MM.1S (cell line): ENCODE data around the gene GPR89B.
"Not testable (repeated sequence)": the region's sequence is repeated elsewhere in the genome, so short reads cannot be mapped to it uniquely, and the experiment has no call there.

Source experiments
- DNase-seq: peaks from one replicate; pipeline ENCODE4 v3.0.0-alpha.2; 2015
- H2AFZ ChIP-seq: fragments of 300-600 bp; sonication (generic); 2 replicates; pipeline ENCODE4 v1.6.0; 2016; ENCODE audit warnings: antibody characterized with exemption, low read length
- H3F3A ChIP-seq: fragments of 300-600 bp; sonication (generic); 2 replicates; pipeline ENCODE4 v1.6.1; 2016; ENCODE audit warnings: mild to moderate bottlenecking, antibody characterized with exemption, low read length, moderate library complexity, mixed read lengths; ENCODE audit not compliant: insufficient read depth
- H3K27ac ChIP-seq: fragments of 300-600 bp; sonication (generic); 2 replicates; pipeline ENCODE4 v1.5.1; 2016; ENCODE audit warnings: mild to moderate bottlenecking, low read length
- H3K27me3 ChIP-seq: fragments of 300-600 bp; sonication (generic); replicated peaks from 2 replicates; pipeline ENCODE4 v1.6.0; 2016; ENCODE audit warnings: low read length; ENCODE audit not compliant: insufficient read depth
- H3K36me3 ChIP-seq: fragments of 300-600 bp; sonication (generic); replicated peaks from 2 replicates; pipeline ENCODE4 v1.6.1; 2016; ENCODE audit warnings: mild to moderate bottlenecking, low read length, mixed read lengths; ENCODE audit not compliant: insufficient read depth
- H3K4me1 ChIP-seq: fragments of 300-600 bp; sonication (generic); 2 replicates; pipeline ENCODE4 v1.6.1; 2016; ENCODE audit warnings: low read length, mixed read lengths
- H3K4me2 ChIP-seq: fragments of 300-600 bp; sonication (generic); 2 replicates; pipeline ENCODE4 v1.6.0; 2016; ENCODE audit warnings: low read depth, low read length
- H3K4me3 ChIP-seq: fragments of 300-600 bp; sonication (generic); 2 replicates; pipeline ENCODE4 v1.5.1; 2016; ENCODE audit warnings: low read length, mixed read lengths
- H3K79me2 ChIP-seq: fragments of 300-600 bp; sonication (generic); 2 replicates; pipeline ENCODE4 v1.6.1; 2016; ENCODE audit warnings: mixed run types, low read length, mixed read lengths
- H3K9ac ChIP-seq: fragments of 300-600 bp; sonication (generic); 2 replicates; pipeline ENCODE4 v1.6.1; 2016; ENCODE audit warnings: low read length, mixed read lengths
- H3K9me2 ChIP-seq: fragments of 300-600 bp; sonication (generic); replicated peaks from 2 replicates; pipeline ENCODE4 v1.6.1; 2016; ENCODE audit warnings: mild to moderate bottlenecking, low read length, mixed read lengths; ENCODE audit not compliant: insufficient read depth
- H3K9me3 ChIP-seq: fragments of 300-600 bp; sonication (generic); replicated peaks from 2 replicates; pipeline ENCODE4 v1.6.1; 2016; ENCODE audit warnings: mild to moderate bottlenecking, low read length, mixed read lengths; ENCODE audit not compliant: insufficient read depth
- H4K20me1 ChIP-seq: fragments of 300-600 bp; sonication (generic); 2 replicates; pipeline ENCODE4 v1.6.1; 2016; ENCODE audit warnings: mild to moderate bottlenecking, low read length, moderate library complexity, mixed read lengths; ENCODE audit not compliant: insufficient read depth
- EZH2 ChIP-seq: fragments of 300-600 bp; sonication (generic); optimal IDR thresholded peaks from 2 replicates; pipeline ENCODE3; 2017; ENCODE audit warnings: low read depth, mild to moderate bottlenecking, antibody characterized with exemption, low read length, mixed read lengths
- EZH2phosphoT487 ChIP-seq: fragments of 300-600 bp; sonication (generic); IDR thresholded peaks from 2 replicates; pipeline ENCODE4 v1.6.1; 2018; ENCODE audit warnings: antibody characterized with exemption, low read length
- TF ChIP-seq, protein P1 (sequence below): fragments of 300-600 bp; sonication (generic); IDR thresholded peaks from 2 replicates; pipeline ENCODE4 v1.5.1; 2016; ENCODE audit warnings: antibody characterized with exemption, low read length, mixed read lengths

The GPR89B gene

DNA sequence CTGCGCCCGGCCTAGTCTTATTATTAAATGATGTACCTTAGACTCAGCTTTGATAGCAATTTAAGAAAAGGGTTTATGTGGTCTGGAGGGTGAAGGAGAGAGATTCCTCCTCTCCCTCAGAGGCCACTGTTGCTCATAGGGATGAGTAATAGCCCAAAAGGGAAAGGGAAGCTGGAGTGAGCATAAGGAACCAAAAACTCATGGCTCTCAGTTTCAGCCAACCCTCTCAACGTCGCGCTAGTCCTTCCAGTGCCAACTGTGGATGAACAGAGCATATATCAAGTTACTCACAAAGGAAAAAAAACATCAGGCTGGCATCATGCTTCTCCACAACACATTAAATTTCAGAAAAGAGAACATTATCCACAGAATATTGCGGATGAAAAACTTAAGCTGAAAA lies 8.3 kb upstream of the GPR89B start:
- H3F3A ChIP-seq = no peaks in the 10 kb centered on the region
- no peak overlapping the region for H3K27ac ChIP-seq
- no peaks in the 10 kb centered on the region for H3K4me1 ChIP-seq
- no peak for DNase-seq
- no peaks in the 10 kb centered on the region for H3K9me3 ChIP-seq
- TF ChIP-seq, protein P1, sequence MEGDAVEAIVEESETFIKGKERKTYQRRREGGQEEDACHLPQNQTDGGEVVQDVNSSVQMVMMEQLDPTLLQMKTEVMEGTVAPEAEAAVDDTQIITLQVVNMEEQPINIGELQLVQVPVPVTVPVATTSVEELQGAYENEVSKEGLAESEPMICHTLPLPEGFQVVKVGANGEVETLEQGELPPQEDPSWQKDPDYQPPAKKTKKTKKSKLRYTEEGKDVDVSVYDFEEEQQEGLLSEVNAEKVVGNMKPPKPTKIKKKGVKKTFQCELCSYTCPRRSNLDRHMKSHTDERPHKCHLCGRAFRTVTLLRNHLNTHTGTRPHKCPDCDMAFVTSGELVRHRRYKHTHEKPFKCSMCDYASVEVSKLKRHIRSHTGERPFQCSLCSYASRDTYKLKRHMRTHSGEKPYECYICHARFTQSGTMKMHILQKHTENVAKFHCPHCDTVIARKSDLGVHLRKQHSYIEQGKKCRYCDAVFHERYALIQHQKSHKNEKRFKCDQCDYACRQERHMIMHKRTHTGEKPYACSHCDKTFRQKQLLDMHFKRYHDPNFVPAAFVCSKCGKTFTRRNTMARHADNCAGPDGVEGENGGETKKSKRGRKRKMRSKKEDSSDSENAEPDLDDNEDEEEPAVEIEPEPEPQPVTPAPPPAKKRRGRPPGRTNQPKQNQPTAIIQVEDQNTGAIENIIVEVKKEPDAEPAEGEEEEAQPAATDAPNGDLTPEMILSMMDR = no peak
- no peak for TF ChIP-seq EZH2phosphoT487
- TF ChIP-seq EZH2 = no peak
- no peak overlapping the region for H3K9ac ChIP-seq
- H3K79me2 ChIP-seq = no peaks in the 10 kb centered on the region
- H3K27me3 ChIP-seq = no peaks in the 10 kb centered on the region
- no peaks in the 10 kb centered on the region for H3K36me3 ChIP-seq
- no peak overlapping the region for H2AFZ ChIP-seq
- H3K9me2 ChIP-seq = no peaks in the 10 kb centered on the region
- H3K4me2 ChIP-seq = no peak overlapping the region
- H3K4me3 ChIP-seq = no peak overlapping the region
- no peaks in the 10 kb centered on the region for H4K20me1 ChIP-seq

DNA sequence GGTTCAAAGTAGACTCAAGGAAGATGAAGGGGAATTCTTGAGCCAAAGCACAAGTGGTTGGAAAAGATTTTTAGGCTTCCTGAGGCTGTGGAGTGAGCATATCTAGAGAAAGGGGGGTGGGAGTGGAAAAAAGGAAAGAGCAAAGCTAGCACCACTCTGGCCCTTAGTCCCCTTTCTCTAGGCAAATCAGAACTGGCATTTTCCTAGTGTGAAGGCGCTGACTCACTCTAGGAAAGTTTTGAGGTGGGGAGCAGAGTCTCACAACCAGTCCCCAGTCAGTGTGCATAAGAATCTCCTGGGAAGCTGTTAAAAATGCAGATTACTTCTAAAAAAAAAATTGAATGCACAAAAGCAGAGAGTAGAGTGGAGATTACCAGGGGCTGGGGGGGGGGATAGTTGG lies 3.4 kb upstream of the GPR89B start:
- Histone ChIP-seq H3K9me3 (no peaks in the 10 kb centered on the region), H3F3A (no peaks in the 10 kb centered on the region), H3K27ac (no peak overlapping the region), H3K4me1 (no peaks in the 10 kb centered on the region), H3K9me2 (no peaks in the 10 kb centered on the region), H3K4me2 (no peak overlapping the region), H3K27me3 (no peaks in the 10 kb centered on the region), H3K4me3 (no peak overlapping the region), H3K79me2 (peaks cover 11% of the 10 kb centered on the region), H3K36me3 (no peaks in the 10 kb centered on the region), H3K9ac (no peak overlapping the region), H2AFZ (no peak overlapping the region), H4K20me1 (no peaks in the 10 kb centered on the region)
- TF ChIP-seq EZH2 (no peak), EZH2phosphoT487 (no peak)
- TF ChIP-seq, protein P1 = no peak
- no peak for DNase-seq

DNA sequence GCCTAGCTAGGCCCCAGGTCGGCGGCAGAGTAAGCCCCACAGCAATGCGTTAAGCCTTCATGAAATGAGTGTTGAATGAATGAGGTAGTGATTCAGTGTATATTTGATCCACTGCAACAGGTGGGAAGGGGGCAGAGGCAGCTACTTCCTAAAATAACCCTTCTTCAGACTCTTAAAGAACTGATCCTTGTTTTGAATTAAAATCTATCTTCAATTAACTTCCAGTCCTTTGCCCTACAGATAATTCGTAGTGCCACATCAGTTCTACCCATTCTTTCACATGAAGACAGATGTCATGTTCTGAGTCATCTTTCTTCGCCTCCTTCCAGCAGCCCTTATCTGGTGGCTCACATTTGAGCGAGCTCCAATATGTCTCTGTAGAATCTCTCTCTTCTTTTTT lies 1.0 kb upstream of the GPR89B start:
- H4K20me1 ChIP-seq, H3F3A ChIP-seq, H3K36me3 ChIP-seq, H3K9me2 ChIP-seq, H3K27ac ChIP-seq, DNase-seq, H3K4me1 ChIP-seq, H3K9ac ChIP-seq, H3K4me3 ChIP-seq, H2AFZ ChIP-seq, H3K4me2 ChIP-seq, H3K27me3 ChIP-seq, H3K9me3 ChIP-seq: not testable (repeated sequence)
- H3K79me2 ChIP-seq = peaks cover 36% of the 10 kb centered on the region

DNA sequence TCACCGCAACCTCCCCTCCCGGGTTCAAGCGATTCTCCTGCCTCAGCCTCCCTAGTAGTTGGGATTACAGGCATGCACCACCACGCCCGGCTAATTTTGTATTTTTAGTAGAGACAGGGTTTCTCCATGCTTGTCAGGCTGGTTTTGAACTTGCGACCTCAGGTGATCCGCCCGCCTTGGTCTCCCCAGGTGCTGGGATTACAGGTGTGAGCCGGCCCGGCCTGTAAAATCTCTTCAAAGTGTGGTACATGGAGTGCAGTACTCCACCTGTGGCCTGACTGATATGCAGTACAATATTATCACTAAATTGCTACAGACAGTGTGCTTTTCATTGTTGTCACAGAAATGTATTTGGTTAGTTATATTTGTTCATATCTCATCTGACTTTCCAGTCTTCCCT lies 531 bp upstream of the GPR89B start:
- H3K27ac ChIP-seq, H3K9ac ChIP-seq, H4K20me1 ChIP-seq: not testable (repeated sequence)

DNA sequence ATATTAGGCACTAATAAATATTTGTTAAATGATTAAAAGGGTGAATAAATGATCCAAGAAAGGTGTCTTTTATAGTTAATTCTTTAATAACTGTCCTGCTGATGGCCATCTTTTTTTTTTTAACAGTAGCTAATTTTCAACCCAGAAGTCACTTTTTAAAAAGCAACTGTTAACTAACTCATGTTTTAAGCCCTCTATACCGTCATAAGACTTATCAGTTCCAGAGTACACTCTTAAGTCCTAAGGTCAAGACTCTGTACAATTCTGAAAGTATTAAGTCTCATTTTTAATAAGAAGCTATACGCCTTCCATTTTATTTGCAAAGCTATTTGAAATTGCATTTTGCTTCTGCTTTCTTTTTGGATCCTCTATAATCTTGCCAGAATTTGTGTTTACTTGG lies 2.9 kb downstream of the GPR89B start:
- H3K27ac ChIP-seq, DNase-seq, H3K9me2 ChIP-seq, H3K27me3 ChIP-seq, H3K9ac ChIP-seq, H3K4me3 ChIP-seq, H2AFZ ChIP-seq, H4K20me1 ChIP-seq, H3F3A ChIP-seq, H3K4me2 ChIP-seq, H3K9me3 ChIP-seq, H3K4me1 ChIP-seq, H3K36me3 ChIP-seq: not testable (repeated sequence)
- peaks cover 44% of the 10 kb centered on the region for H3K79me2 ChIP-seq

More for the DNA sequence above, 531 bp upstream of the GPR89B start:
- not testable (repeated sequence) for H3F3A ChIP-seq, H2AFZ ChIP-seq, H3K4me2 ChIP-seq, H3K9me2 ChIP-seq, H3K9me3 ChIP-seq, H3K27me3 ChIP-seq, DNase-seq, H3K36me3 ChIP-seq, H3K4me1 ChIP-seq, H3K4me3 ChIP-seq
- peaks cover 40% of the 10 kb centered on the region for H3K79me2 ChIP-seq

DNA sequence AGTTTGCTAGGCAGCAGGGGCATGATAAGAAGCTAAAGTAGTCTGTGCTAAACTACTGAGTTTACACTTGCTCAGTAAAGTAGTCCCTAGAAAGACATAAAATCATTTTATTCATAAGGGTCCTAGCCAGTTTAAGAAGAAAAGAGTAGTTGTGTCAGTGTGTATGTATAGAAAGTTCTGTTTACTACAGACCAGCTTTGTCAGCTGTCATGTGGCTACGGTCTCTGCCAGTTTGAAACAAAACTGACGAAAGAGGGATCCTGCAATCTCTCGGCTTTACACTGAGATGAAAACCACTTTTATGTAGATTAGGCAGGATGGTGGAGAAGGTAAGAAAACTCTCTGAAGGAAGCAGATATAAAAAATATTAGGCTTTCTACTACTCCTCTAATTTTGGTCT lies 7.1 kb downstream of the GPR89B start:
- not testable (repeated sequence) for H3K4me1 ChIP-seq, H3K9me2 ChIP-seq, H2AFZ ChIP-seq, H3F3A ChIP-seq, DNase-seq, H3K4me2 ChIP-seq, H4K20me1 ChIP-seq, H3K27me3 ChIP-seq, H3K27ac ChIP-seq, H3K9me3 ChIP-seq, H3K4me3 ChIP-seq, H3K36me3 ChIP-seq, H3K9ac ChIP-seq
- H3K79me2 ChIP-seq = peaks cover 28% of the 10 kb centered on the region
